ENCODE measurements around the gene TAGAP.

TAGAP gene

GRCh38 chr6:159089909-159090308 is 45.1 kb upstream of the TAGAP start:
- Mint-ChIP-seq H3K27me3 (ENCODE audit: low read depth, poor library complexity) (peaks cover 5% of the 10 kb centered on the region), H3K4me1 (peaks cover 23% of the 10 kb centered on the region), H3K36me3 (ENCODE audit: low read depth) (no peaks in the 10 kb centered on the region), H3K27ac (no peak overlapping the region), H3K4me3 (no peak overlapping the region), H3K9me3 (no peaks in the 10 kb centered on the region)
- DNase-seq: no peak
- TF ChIP-seq, protein P1, sequence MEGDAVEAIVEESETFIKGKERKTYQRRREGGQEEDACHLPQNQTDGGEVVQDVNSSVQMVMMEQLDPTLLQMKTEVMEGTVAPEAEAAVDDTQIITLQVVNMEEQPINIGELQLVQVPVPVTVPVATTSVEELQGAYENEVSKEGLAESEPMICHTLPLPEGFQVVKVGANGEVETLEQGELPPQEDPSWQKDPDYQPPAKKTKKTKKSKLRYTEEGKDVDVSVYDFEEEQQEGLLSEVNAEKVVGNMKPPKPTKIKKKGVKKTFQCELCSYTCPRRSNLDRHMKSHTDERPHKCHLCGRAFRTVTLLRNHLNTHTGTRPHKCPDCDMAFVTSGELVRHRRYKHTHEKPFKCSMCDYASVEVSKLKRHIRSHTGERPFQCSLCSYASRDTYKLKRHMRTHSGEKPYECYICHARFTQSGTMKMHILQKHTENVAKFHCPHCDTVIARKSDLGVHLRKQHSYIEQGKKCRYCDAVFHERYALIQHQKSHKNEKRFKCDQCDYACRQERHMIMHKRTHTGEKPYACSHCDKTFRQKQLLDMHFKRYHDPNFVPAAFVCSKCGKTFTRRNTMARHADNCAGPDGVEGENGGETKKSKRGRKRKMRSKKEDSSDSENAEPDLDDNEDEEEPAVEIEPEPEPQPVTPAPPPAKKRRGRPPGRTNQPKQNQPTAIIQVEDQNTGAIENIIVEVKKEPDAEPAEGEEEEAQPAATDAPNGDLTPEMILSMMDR (IDR thresholded peaks at IDR 0.05): no peak

DNA sequence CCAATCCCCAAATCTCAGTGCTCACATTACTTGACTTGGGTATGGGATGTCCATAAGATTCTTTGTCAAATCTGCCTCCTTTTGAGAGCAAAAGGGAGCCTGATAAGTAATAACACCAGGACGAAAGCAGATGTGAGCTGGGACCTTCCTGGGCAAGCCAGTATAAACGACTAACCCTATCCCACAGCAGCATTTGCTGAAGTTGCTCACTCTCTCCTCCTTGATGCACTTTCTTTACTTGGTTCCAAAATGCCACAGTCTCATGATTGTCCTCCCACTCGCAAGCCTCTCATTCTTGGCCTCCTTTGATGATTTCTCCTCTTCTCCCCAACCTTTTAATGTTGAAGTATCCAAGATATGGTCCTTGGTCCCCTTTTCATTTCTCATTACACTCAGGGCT is 44.7 kb upstream of the TAGAP start:
- Mint-ChIP-seq H3K36me3 (ENCODE audit: low read depth) (no peaks in the 10 kb centered on the region), H3K9me3 (no peaks in the 10 kb centered on the region), H3K27ac (no peak overlapping the region), H3K4me1 (peaks cover 19% of the 10 kb centered on the region), H3K4me3 (no peak overlapping the region), H3K27me3 (ENCODE audit: low read depth, poor library complexity) (peaks cover 4% of the 10 kb centered on the region)
- DNase-seq: no peak
- TF ChIP-seq, protein P1 (IDR thresholded peaks at IDR 0.05): no peak

- Mint-ChIP-seq H3K27ac (no peak overlapping the region), H3K27me3 (ENCODE audit: low read depth, poor library complexity) (peaks cover 4% of the 10 kb centered on the region), H3K36me3 (ENCODE audit: low read depth) (no peaks in the 10 kb centered on the region), H3K9me3 (no peaks in the 10 kb centered on the region), H3K4me1 (peaks cover 7% of the 10 kb centered on the region), H3K4me3 (no peak overlapping the region)
- DNase-seq: no peak
- TF ChIP-seq, protein P1 (IDR thresholded peaks at IDR 0.05): no peak
These were observed 41.3 kb upstream of the TAGAP start for GRCh38 chr6:159086033-159086618.

- no peak for DNase-seq
- no peaks in the 10 kb centered on the region for H3K36me3 Mint-ChIP-seq (ENCODE audit: low read depth)
- TF ChIP-seq, protein P1 (IDR thresholded peaks at IDR 0.05): no peak
- peaks cover under 1% of the 10 kb centered on the region for H3K4me1 Mint-ChIP-seq
- H3K27me3 Mint-ChIP-seq (ENCODE audit: low read depth, poor library complexity): peaks cover 3% of the 10 kb centered on the region
- no peaks in the 10 kb centered on the region for H3K9me3 Mint-ChIP-seq
- H3K4me3 Mint-ChIP-seq: no peak overlapping the region
- no peak overlapping the region for H3K27ac Mint-ChIP-seq
These were observed 40.7 kb upstream of the TAGAP start for GRCh38 chr6:159085396-159085895.

GRCh38 chr6:159084493-159085091 is 39.8 kb upstream of the TAGAP start:
- no peaks in the 10 kb centered on the region for H3K9me3 Mint-ChIP-seq
- H3K4me3 Mint-ChIP-seq: no peak overlapping the region
- H3K27me3 Mint-ChIP-seq (ENCODE audit: low read depth, poor library complexity): no peaks in the 10 kb centered on the region
- no peaks in the 10 kb centered on the region for H3K4me1 Mint-ChIP-seq
- no peak overlapping the region for H3K27ac Mint-ChIP-seq
- TF ChIP-seq, protein P1 (IDR thresholded peaks at IDR 0.05): no peak
- no peak for DNase-seq
- no peaks in the 10 kb centered on the region for H3K36me3 Mint-ChIP-seq (ENCODE audit: low read depth)

GRCh38 chr6:159083146-159083545 is 38.4 kb upstream of the TAGAP start:
- no peak overlapping the region for H3K4me3 Mint-ChIP-seq
- H3K27ac Mint-ChIP-seq: no peak overlapping the region
- H3K36me3 Mint-ChIP-seq (ENCODE audit: low read depth): no peaks in the 10 kb centered on the region
- no peak for DNase-seq
- H3K27me3 Mint-ChIP-seq (ENCODE audit: low read depth, poor library complexity): peaks cover 4% of the 10 kb centered on the region
- H3K9me3 Mint-ChIP-seq: no peaks in the 10 kb centered on the region
- TF ChIP-seq, protein P1 (IDR thresholded peaks at IDR 0.05): no peak
- H3K4me1 Mint-ChIP-seq: no peaks in the 10 kb centered on the region
